Peyer's patch (tissue), 4 donors: ENCODE results near the gene PSMA2. TPM values are rescaled to one million over a fixed set of nuclear protein-coding genes. Genes with fewer than 3 reads are reported as not detected.

Experiments
- DNase-seq, 3 donors: peaks; one replicate each; pipeline ENCODE4 v3.0.0-alpha.2; 2017 to 2019
- H3K27ac ChIP-seq, 4 donors: fragments of 200-600 bp; sonication (generic); one replicate each; pipeline ENCODE4 v1.5.1; 2016 to 2019
- H3K27me3 ChIP-seq, 2 donors: fragments of 200-600 bp; sonication (generic); one replicate each; pipeline ENCODE4 v1.5.1; 2019
- H3K36me3 ChIP-seq, 3 donors: fragments of 200-600 bp; sonication (generic); one replicate each; pipeline ENCODE4 v1.5.1; 2016 to 2019
- H3K4me1 ChIP-seq, 4 donors: fragments of 200-600 bp; sonication (generic); one replicate each; pipeline ENCODE4 v1.5.1; 2016 to 2019
- H3K4me3 ChIP-seq, 4 donors: fragments of 200-600 bp; sonication (generic); 1 replicate in 3 of 4; 2 replicates in 1 of 4; pipeline ENCODE4 v1.5.1; 2016 to 2019; ENCODE audit warnings: mild to moderate bottlenecking in 1 of 4
- H3K9me3 ChIP-seq, 4 donors: fragments of 200-600 bp; sonication (generic); one replicate each; pipeline ENCODE4 v1.5.1; 2016 to 2019; ENCODE audit warnings: mild to moderate bottlenecking in 1 of 4
- CTCF ChIP-seq, 6 experiments: fragments of 450-650 bp in 4 of 6; fragments of 200-600 bp in 2 of 6; sonication (generic) in 1 of 6; IDR thresholded peaks; one replicate each; pipeline ENCODE4 v1.5.1; 2017 to 2019; ENCODE audit warnings: antibody characterized with exemption in 6 of 6, mild to moderate bottlenecking in 3 of 6, moderate library complexity in 1 of 6
- POLR2A ChIP-seq, 2 donors: fragments of 450-650 bp; IDR thresholded peaks; one replicate each; pipeline ENCODE4 v1.5.1; 2017; ENCODE audit warnings: antibody characterized with exemption in 2 of 2, mild to moderate bottlenecking in 2 of 2, moderate library complexity in 2 of 2
- total RNA-seq, 4 donors: library from RNA; depleted of rRNA; stranded (reverse); fragments of >200 nt; gene quantifications; one replicate each; pipeline ENCODE4 v1.1.0, GENCODE V29; 2016

The PSMA2 gene
- total RNA-seq, 4 donors from 2014 or later = 28.1 to 66.8 (median 55.8) TPM

DNA sequence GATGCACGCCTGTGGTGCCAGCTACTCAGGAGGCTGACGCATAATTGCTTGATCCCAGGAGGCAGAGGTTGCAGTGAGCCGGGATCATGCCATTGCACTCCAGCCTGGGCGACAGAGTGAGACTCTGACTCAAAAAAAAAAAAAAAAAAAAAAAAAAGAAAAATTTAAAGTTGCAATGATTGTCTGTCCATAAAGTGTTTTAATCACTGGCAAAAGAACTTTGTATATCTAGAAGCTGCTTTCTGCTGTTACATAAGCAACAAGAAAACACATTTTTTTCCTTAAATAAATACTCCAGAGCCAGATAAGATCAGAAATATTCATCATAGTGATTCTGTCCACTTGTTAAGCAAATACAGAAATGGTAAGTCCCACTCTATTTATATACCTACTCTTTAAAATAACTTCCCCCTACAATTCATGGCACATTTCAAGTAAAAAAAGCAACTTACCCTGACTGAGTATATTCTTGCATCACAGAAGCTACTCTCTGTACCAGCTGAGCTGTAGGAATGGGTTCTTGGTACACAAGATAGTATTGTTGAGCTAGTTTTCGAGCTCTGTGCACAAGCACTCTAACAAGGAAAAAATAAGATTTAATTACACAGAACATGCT, 7.6 kb downstream of the PSMA2 start:
- Histone ChIP-seq H3K4me1 (peaks cover 0 to 16% (median 0%) of the 10 kb centered on the region in 4 donors), H3K4me3 (no peak overlapping the region), H3K9me3 (no peaks in the 10 kb centered on the region), H3K36me3 (peaks cover 0 to 82% (median 0%) of the 10 kb centered on the region in 3 donors), H3K27me3 (no peaks in the 10 kb centered on the region), H3K27ac (no peak overlapping the region)
- no peak for TF ChIP-seq CTCF (IDR thresholded peaks at IDR 0.05)
- no peak for TF ChIP-seq POLR2A (IDR thresholded peaks at IDR 0.05)
- DNase-seq = no peak

DNA sequence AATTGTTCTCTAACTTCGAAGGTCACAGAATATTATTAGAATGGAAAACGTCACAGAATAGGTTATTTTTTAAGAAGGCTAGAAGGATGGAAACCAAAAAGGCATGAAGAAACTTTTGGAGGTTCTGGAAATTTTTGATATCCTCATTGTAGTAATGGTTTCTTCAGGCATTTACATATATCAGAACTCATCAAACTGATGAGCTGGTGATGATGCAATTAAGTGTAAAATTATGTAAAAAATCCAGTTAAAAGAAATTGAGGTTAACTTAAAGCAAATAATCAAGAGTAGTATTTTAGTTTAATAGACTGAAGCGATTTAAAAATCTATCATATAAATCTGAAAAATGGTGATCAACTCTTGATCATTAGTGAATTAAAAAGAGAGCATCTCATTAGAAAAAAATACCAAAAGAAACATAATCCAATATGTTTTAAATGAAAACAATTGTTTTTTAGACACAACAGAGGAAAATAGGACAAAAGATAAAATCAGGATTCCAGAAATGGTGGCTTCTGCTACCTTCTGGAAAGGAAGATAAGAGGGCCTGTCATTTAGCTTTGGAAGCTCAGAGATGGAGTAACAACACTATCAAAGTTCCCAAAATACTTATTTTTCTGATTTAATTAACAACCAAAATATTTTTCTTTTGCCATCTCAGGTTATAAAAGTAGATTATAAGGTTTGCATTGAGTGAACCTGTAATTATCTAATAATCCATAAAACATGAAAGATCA, 9.8 kb downstream of the PSMA2 start:
- no peak overlapping the region for H3K4me3 ChIP-seq
- peaks cover 0 to 96% (median 0%) of the 10 kb centered on the region in 3 donors for H3K36me3 ChIP-seq
- H3K9me3 ChIP-seq = no peaks in the 10 kb centered on the region
- no peak for DNase-seq
- H3K4me1 ChIP-seq = no peaks in the 10 kb centered on the region
- no peaks in the 10 kb centered on the region for H3K27me3 ChIP-seq
- no peak for TF ChIP-seq POLR2A (IDR thresholded peaks at IDR 0.05)
- TF ChIP-seq CTCF (IDR thresholded peaks at IDR 0.05) = no peak
- H3K27ac ChIP-seq = no peak overlapping the region

DNA sequence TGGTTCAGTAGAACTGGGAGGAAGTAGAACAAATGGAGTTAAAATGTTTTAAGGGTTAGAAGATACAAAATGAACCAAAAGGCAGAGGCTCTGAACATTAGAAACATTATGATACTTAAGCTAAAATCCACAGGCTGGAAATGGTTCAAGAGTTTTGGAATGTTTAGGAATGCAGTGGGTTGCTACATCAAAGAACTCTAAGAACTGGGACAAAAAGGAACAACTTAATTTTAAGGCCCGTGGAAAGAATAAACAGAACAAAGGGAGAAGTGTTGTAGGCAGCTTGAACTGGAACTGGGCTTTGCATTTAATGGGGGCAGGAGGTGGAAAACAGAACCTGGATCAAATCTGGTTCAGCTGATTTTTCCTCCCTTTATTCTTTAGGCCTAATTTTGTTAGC, 16.6 kb downstream of the PSMA2 start:
- no peak overlapping the region for H3K27ac ChIP-seq
- H3K9me3 ChIP-seq = no peaks in the 10 kb centered on the region
- no peak for DNase-seq
- no peak overlapping the region for H3K4me3 ChIP-seq
- H3K4me1 ChIP-seq = peaks cover 0 to 6% (median 3%) of the 10 kb centered on the region in 4 donors
- no peaks in the 10 kb centered on the region for H3K27me3 ChIP-seq
- H3K36me3 ChIP-seq = peaks cover 0 to 43% (median 0%) of the 10 kb centered on the region in 3 donors
- TF ChIP-seq CTCF (IDR thresholded peaks at IDR 0.05) (no peak), POLR2A (IDR thresholded peaks at IDR 0.05) (no peak)

- H3K27me3 ChIP-seq = no peaks in the 10 kb centered on the region
- peaks cover 0 to 10% (median 3%) of the 10 kb centered on the region in 4 donors for H3K4me1 ChIP-seq
- no peak for DNase-seq
- no peak overlapping the region for H3K27ac ChIP-seq
- TF ChIP-seq POLR2A (IDR thresholded peaks at IDR 0.05) (no peak), CTCF (IDR thresholded peaks at IDR 0.05) (no peak)
- no peaks in the 10 kb centered on the region for H3K9me3 ChIP-seq
- peaks cover 0 to 36% (median 0%) of the 10 kb centered on the region in 3 donors for H3K36me3 ChIP-seq
- no peak overlapping the region for H3K4me3 ChIP-seq
These were observed 17.4 kb downstream of the PSMA2 start for GRCh38 chr7:42914421-42915045.

- H3K27me3 ChIP-seq = no peaks in the 10 kb centered on the region
- no peaks in the 10 kb centered on the region for H3K9me3 ChIP-seq
- no peak overlapping the region for H3K4me3 ChIP-seq
- TF ChIP-seq CTCF (IDR thresholded peaks at IDR 0.05) (no peak), POLR2A (IDR thresholded peaks at IDR 0.05) (no peak)
- H3K4me1 ChIP-seq = peaks cover 0 to 10% (median 3%) of the 10 kb centered on the region in 4 donors
- no peak for DNase-seq
- H3K36me3 ChIP-seq = peaks cover 0 to 30% (median 0%) of the 10 kb centered on the region in 3 donors
- H3K27ac ChIP-seq = no peak overlapping the region
These were observed 18.0 kb downstream of the PSMA2 start for GRCh38 chr7:42914009-42914408.
